Eye (tissue), 1 donor: Measurements from ENCODE around the gene CLCN6.
A peak's percentile ranks its signal among the peaks of the same experiment; 100 is the strongest.
"Not testable (repeated sequence)": the region's sequence is repeated elsewhere in the genome, so short reads cannot be mapped to it uniquely, and the experiment has no call there.

Source experiments
- DNase-seq: peaks from one replicate; pipeline ENCODE4 v3.0.0-alpha.2; 2015

Gene CLCN6

GRCh38 chr1:11796036-11796828 is 9.8 kb upstream of the CLCN6 start:
- no peak for DNase-seq

GRCh38 chr1:11797525-11798216 is 8.3 kb upstream of the CLCN6 start:
- DNase-seq = no peak

- no peak for DNase-seq
Measured at GRCh38 chr1:11799099-11799498, 6.9 kb upstream of the CLCN6 start.

DNA sequence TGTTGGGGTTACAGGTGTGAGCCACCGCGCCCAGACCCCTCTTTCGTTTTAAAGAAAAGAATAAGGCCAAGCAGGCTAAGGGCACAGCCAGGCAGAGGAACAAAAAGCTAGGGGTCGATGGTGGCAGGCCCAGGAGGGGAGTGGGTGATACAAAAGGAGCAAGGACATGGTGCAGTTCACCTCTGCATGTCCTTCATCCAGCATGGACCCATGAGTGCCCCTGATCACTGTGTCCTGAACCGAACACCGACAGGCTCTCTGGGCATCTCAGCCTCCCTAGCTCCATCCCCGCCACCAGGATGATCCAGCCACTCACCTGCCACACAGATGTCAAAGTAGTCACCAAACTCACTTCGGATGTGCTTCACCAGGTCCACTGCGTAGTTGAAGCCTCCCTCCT is 6.1 kb upstream of the CLCN6 start:
- DNase-seq = no peak

GRCh38 chr1:11800391-11800755 is 5.6 kb upstream of the CLCN6 start:
- DNase-seq = no peak

GRCh38 chr1:11800756-11801433 is 5.1 kb upstream of the CLCN6 start:
- no peak for DNase-seq

DNA sequence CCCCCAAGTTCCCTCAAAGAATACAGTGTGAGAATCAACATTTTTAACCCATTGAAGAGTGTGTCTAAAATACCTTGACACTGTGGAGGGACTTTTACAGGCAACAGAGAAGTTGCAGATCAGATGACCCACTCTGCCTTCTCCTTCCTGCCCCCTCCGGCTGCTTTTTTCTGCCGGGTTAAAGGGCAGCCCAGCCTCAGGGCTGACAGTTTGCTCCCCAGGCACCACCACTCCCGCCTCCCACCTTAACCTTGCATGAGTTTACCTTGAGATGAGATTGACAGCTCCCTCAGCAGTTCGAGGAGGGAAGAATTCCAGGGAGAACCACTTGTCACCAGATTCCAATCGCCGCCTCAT is 3.4 kb upstream of the CLCN6 start:
- DNase-seq = peak; percentile 31

DNA sequence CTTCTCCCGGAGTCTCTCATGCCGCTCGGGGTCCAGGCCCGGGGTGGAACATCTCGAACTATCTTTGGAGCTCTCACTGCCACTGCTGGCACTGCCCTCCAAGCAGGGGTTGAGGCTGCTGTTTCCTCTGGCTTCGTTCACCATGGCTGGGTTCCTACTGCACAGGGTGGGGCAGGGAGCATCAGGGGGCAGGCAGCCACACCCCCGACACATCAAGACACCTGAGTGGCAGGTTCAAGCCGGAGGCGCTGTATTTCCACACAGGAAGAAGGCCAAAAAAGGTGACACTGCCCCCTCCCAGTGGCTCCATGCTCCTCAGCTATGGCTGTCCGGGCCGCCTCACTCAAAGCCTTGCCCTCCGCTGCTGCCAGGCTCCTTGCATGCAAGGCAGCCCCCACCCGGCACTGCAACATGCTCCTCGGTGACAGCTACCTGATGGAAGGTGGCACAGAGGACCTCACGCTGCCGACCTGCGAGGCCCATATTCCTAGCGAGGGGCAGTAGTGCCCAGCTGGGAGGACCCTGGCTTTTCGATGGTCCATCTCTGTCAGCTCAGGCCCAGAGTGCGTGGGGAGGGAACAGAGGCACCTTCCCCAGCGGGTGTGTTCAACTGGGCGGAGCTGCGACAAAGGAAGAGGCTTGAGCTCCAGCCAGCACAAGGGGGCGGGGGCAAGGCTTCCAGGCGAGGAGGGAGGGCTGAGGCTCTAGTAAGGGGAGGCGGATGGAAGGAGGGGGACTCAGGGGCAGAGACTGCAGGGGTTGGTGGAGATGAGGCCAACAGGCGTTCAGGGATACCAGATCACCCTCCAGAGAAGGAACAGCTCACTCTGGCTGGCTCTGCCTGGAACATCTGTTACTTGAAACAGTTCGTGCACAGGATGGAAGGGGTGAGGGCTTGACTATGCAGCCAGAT is 2.8 kb upstream of the CLCN6 start:
- DNase-seq = peak; percentile 97

DNA sequence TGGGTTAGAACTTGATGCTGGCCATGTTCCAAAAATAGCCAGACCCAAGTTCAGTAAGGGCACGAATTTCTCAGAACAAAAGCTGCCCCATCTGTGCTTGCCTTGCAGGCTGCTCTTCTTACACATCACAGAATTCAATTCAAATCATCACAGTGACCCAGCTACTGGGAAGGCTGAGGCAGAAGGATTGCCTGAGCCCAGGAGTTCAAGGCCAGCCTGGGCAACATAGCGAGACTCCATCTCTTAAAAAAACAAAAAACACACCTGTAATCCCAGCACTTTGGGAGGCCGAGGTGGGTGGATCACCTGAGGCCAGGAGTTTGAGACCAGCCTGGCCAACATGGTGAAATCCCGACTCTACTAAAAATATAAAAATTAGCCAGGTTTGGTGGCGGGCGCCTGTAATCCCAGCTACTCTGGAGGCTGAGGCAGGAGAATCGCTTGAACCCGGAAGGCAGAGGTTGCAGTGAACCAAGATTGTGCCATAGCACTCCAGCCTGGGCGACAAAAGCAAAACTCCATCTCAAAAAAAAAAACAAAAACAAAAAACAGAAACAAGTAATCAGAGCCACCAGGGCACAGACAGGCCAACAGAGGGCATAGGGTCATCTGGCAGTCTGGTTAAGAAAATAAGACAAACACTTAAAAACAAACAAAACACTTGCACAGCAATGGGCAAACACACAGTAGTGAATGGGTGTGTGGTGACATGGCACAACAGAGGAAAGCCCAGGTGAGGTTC is 1.9 kb upstream of the CLCN6 start:
- not testable (repeated sequence) for DNase-seq

GRCh38 chr1:11804666-11805421 is 1.1 kb upstream of the CLCN6 start:
- peak; percentile 55 for DNase-seq

- no peak for DNase-seq
Measured at GRCh38 chr1:11806307-11806936, 431 bp downstream of the CLCN6 start.

- no peak for DNase-seq
Measured at GRCh38 chr1:11807133-11807532, 1.1 kb downstream of the CLCN6 start.

GRCh38 chr1:11813021-11813420 is 7.0 kb downstream of the CLCN6 start:
- no peak for DNase-seq

DNA sequence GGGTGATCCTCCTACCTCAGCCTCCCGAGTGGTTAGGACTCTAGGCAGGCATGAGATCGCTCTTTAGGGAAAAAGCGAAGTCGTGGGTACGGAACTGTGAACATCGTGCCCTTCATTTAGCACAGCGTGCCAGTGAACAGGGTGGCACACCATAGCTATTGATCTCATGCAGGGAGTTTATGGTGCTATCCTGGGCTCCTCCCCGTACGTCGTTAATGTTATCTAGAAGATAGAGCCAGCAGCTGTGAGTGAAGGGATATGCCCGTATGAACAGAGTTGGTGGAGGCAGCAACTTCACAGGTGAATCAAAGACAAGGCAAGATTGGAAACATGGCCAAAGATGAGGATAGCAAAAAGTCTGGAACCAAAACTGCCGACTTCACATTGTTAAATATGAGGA is 11.2 kb downstream of the CLCN6 start:
- DNase-seq = no peak

- no peak for DNase-seq
Measured at GRCh38 chr1:11822091-11822490, 16.1 kb downstream of the CLCN6 start.

GRCh38 chr1:11823366-11824137 is 17.6 kb downstream of the CLCN6 start:
- no peak for DNase-seq

- DNase-seq = no peak
Measured at GRCh38 chr1:11825131-11825530, 19.1 kb downstream of the CLCN6 start.

GRCh38 chr1:11826946-11827345 is 21.0 kb downstream of the CLCN6 start:
- DNase-seq = no peak

- no peak for DNase-seq
Measured at GRCh38 chr1:11828511-11828910, 22.5 kb downstream of the CLCN6 start.
